IMR-90 (cell line): ENCODE measurements around the gene CGB7. TPM values are rescaled to one million over a fixed set of nuclear protein-coding genes. Genes with fewer than 3 reads are reported as not detected.

Experiments used
- ATAC-seq: fragments of 200-7000 bp; cut with Tn5 transposase; 2 replicates; pipeline ENCODE4 v1.9.1; 2020; ENCODE audit warnings: low read depth, mild to moderate bottlenecking, moderate library complexity
- BruUV-seq: library from RNA; stranded (reverse); fragments of 400-500 nt; replicated peaks from 2 replicates; lab custom pipeline; 2021; lab: Mats Ljungman, UMichigan
- CTCF ChIA-PET: fragments of 300-600 bp; formaldehyde crosslinking; extraction: SDS; loops from one replicate; lab custom pipeline; 2021; ENCODE audit warnings: antibody characterized with exemption; lab: Yijun Ruan, JAX
- POLR2A ChIA-PET: fragments of 300-600 bp; sonication (Branson Sonifier 250); formaldehyde crosslinking; loops from one replicate; lab custom pipeline; 2022; ENCODE audit warnings: antibody characterized with exemption; ENCODE audit not compliant: unreplicated experiment; lab: Charles Lee
- DNase-seq: peaks from one replicate; pipeline ENCODE4 v3.0.0; 2013
- H2AFZ ChIP-seq: replicated peaks from 2 replicates; pipeline ENCODE3; 2013; ENCODE audit warnings: low read length, mild to moderate bottlenecking; ENCODE audit not compliant: poor library complexity
- H2AK5ac ChIP-seq: 2 replicates; pipeline ENCODE4 v1.6.1; 2013; ENCODE audit warnings: low read depth, low read length, inconsistent platforms
- H2AK9ac ChIP-seq: replicated peaks from 2 replicates; pipeline ENCODE3; 2013; ENCODE audit warnings: mild to moderate bottlenecking, low read depth, low read length, moderate library complexity; ENCODE audit not compliant: poor library complexity
- H2BK120ac ChIP-seq: 2 replicates; pipeline ENCODE4 v1.6.1; 2013; ENCODE audit warnings: low read depth, low read length, inconsistent platforms
- H2BK15ac ChIP-seq: 3 replicates; pipeline ENCODE4 v1.6.1; 2013; ENCODE audit warnings: low read depth, low read length, inconsistent platforms
- H2BK20ac ChIP-seq: 2 replicates; pipeline ENCODE4 v1.6.1; 2013; ENCODE audit warnings: low read depth, mild to moderate bottlenecking, inconsistent platforms, low read length, moderate library complexity
- H2BK5ac ChIP-seq: 2 replicates; pipeline ENCODE4 v1.6.1; 2013; ENCODE audit warnings: mild to moderate bottlenecking, low read depth, low read length, inconsistent platforms; ENCODE audit not compliant: poor library complexity, severe bottlenecking
- H3K14ac ChIP-seq: replicated peaks from 2 replicates; pipeline ENCODE4 v1.6.1; 2013; ENCODE audit warnings: low read depth, low read length, inconsistent platforms
- H3K18ac ChIP-seq: 2 replicates; pipeline ENCODE4 v1.6.1; 2013; ENCODE audit warnings: low read depth, low read length, control low read depth
- H3K23ac ChIP-seq: 2 replicates; pipeline ENCODE4 v1.6.1; 2013; ENCODE audit warnings: low read depth, low read length, inconsistent platforms
- H3K27ac ChIP-seq: 2 replicates; pipeline ENCODE4 v1.5.1; 2013; ENCODE audit warnings: mild to moderate bottlenecking, control low read depth, low read length; ENCODE audit not compliant: insufficient read depth
- H3K27me3 ChIP-seq: 2 replicates; pipeline ENCODE4 v1.6.1; 2013; ENCODE audit warnings: low read length; ENCODE audit not compliant: control insufficient read depth, insufficient read depth
- H3K36me3 ChIP-seq: 2 replicates; pipeline ENCODE4 v1.6.1; 2013; ENCODE audit warnings: low read length, mixed read lengths; ENCODE audit not compliant: control insufficient read depth, insufficient read depth
- H3K4ac ChIP-seq: 2 replicates; pipeline ENCODE4 v1.6.1; 2013; ENCODE audit warnings: low read depth, low read length, inconsistent platforms
- H3K4me1 ChIP-seq: 2 replicates; pipeline ENCODE4 v1.6.1; 2013; ENCODE audit warnings: low read length, mixed read lengths; ENCODE audit not compliant: control insufficient read depth, insufficient read depth
- H3K4me2 ChIP-seq: 2 replicates; pipeline ENCODE4 v1.6.1; 2013; ENCODE audit warnings: low read depth, mild to moderate bottlenecking, control low read depth, low read length, moderate library complexity
- H3K4me3 ChIP-seq: 2 replicates; pipeline ENCODE4 v1.5.1; 2013; ENCODE audit warnings: low read depth, mild to moderate bottlenecking, control low read depth, low read length, moderate library complexity; ENCODE audit not compliant: insufficient read depth
- H3K56ac ChIP-seq: 2 replicates; pipeline ENCODE4 v1.6.1; 2013; ENCODE audit warnings: low read length, inconsistent platforms; ENCODE audit not compliant: insufficient read depth; ENCODE audit errors: extremely low read depth
- H3K79me1 ChIP-seq, 2 experiments: 2 replicates each; pipeline ENCODE4 v1.6.1; 2013; ENCODE audit warnings: low read length in 2 of 2, inconsistent platforms in 1 of 2, low read depth in 1 of 2
- H3K9ac ChIP-seq: 2 replicates; pipeline ENCODE4 v1.6.1; 2013; ENCODE audit warnings: low read depth, low read length, control low read depth
- H3K9me1 ChIP-seq: 2 replicates; pipeline ENCODE4 v1.6.1; 2013; ENCODE audit warnings: low read length, inconsistent platforms; ENCODE audit not compliant: insufficient read depth
- H3K9me3 ChIP-seq: 2 replicates; pipeline ENCODE4 v1.6.1; 2013; ENCODE audit warnings: low read length; ENCODE audit not compliant: control insufficient read depth, insufficient read depth
- H4K20me1 ChIP-seq: 2 replicates; pipeline ENCODE4 v1.6.1; 2013; ENCODE audit warnings: low read length, inconsistent platforms; ENCODE audit not compliant: insufficient read depth
- H4K5ac ChIP-seq: 2 replicates; pipeline ENCODE4 v1.6.1; 2013; ENCODE audit warnings: mild to moderate bottlenecking, low read depth, low read length, control low read depth
- H4K8ac ChIP-seq, 2 experiments: 2 replicates each; pipeline ENCODE4 v1.6.1; 2013; ENCODE audit warnings: low read depth in 2 of 2, low read length in 2 of 2, control low read depth in 1 of 2, inconsistent platforms in 1 of 2
- H4K91ac ChIP-seq: 2 replicates; pipeline ENCODE4 v1.6.1; 2013; ENCODE audit warnings: low read depth, low read length, inconsistent platforms; ENCODE audit not compliant: insufficient read depth
- BHLHE40 ChIP-seq: fragments of 150-350 bp; IDR thresholded peaks from 2 replicates; pipeline ENCODE4 v1.6.1; 2016; ENCODE audit warnings: mild to moderate bottlenecking, low read depth, low read length
- CEBPB ChIP-seq: IDR thresholded peaks from 2 replicates; pipeline ENCODE4 v1.6.1; 2012; ENCODE audit warnings: low read depth, low read length, improper control_type of control experiment
- CHD1 ChIP-seq: IDR thresholded peaks from 2 replicates; pipeline ENCODE4 v1.6.1; 2012; ENCODE audit warnings: low read depth, low read length, improper control_type of control experiment
- FOS ChIP-seq: fragments of 150-350 bp; IDR thresholded peaks from 2 replicates; pipeline ENCODE4 v1.6.1; 2016; ENCODE audit warnings: low read depth, low read length
- MAFK ChIP-seq: IDR thresholded peaks from 2 replicates; pipeline ENCODE4 v1.6.1; 2012; ENCODE audit warnings: low read depth, low read length, improper control_type of control experiment
- MAZ ChIP-seq: IDR thresholded peaks from 2 replicates; pipeline ENCODE4 v1.6.1; 2012; ENCODE audit warnings: low read depth, mild to moderate bottlenecking, low read length, improper control_type of control experiment, moderate library complexity, borderline replicate concordance
- MXI1 ChIP-seq: IDR thresholded peaks from 2 replicates; pipeline ENCODE4 v1.6.1; 2012; ENCODE audit warnings: low read depth, mild to moderate bottlenecking, low read length, moderate library complexity, borderline replicate concordance
- NFE2L2 ChIP-seq: fragments of 150-350 bp; IDR thresholded peaks from 2 replicates; pipeline ENCODE4 v1.6.1; 2016; ENCODE audit warnings: low read depth, mild to moderate bottlenecking, low read length
- POLR2A ChIP-seq: IDR thresholded peaks from 2 replicates; pipeline ENCODE4 v1.6.1; 2012; ENCODE audit warnings: mild to moderate bottlenecking, low read depth, low read length
- RAD21 ChIP-seq: IDR thresholded peaks from 2 replicates; pipeline ENCODE4 v1.6.1; 2012; ENCODE audit warnings: low read length, improper control_type of control experiment
- RCOR1 ChIP-seq: IDR thresholded peaks from 2 replicates; pipeline ENCODE4 v1.6.1; 2012; ENCODE audit warnings: mild to moderate bottlenecking, low read length, improper control_type of control experiment; ENCODE audit not compliant: insufficient replicate concordance
- RFX5 ChIP-seq: IDR thresholded peaks from 2 replicates; pipeline ENCODE4 v1.8.0; 2012; ENCODE audit warnings: low read depth, mild to moderate bottlenecking, low read length, moderate library complexity
- SMC3 ChIP-seq: fragments of 150-350 bp; IDR thresholded peaks from 2 replicates; pipeline ENCODE4 v1.6.1; 2016; ENCODE audit warnings: low read depth, mild to moderate bottlenecking, antibody characterized with exemption, low read length, moderate library complexity
- WGBS, 2 experiments: methylation state at CpG; one replicate each; pipeline versions ENCODE4 v1.1.5 to v1.1.7; 2013; ENCODE audit warnings: missing lambda C conversion rate in 2 of 2; ENCODE audit not compliant: insufficient read length in 1 of 2; ENCODE audit errors: extremely low coverage in 2 of 2; 5-methylcytosine and 5-hydroxymethylcytosine counted together
- dilution Hi-C: fragments of 300-500 bp; cut with HindIII; formaldehyde crosslinking; loops from one replicate; pipeline ENCODE4 v1.14.3; 2018; ENCODE audit warnings: low sequenced_read_pairs; ENCODE audit not compliant: unreplicated experiment
- in situ Hi-C: fragments of 300-500 bp; cut with MboI; formaldehyde crosslinking; loops from 3 replicates; pipeline ENCODE4 v1.14.3; 2019; ENCODE audit warnings: low sequenced_read_pairs, inconsistent platforms, mixed read lengths
- intact Hi-C: fragments of 100-400 bp; cut with micrococcal nuclease; formaldehyde crosslinking; loops from 2 replicates; pipeline ENCODE4 v1.10.0; 2022
- polyA plus RNA-seq, 3 experiments: library from polyadenylated mRNA; depleted of rRNA; stranded (reverse); fragments of >200 nt; gene quantifications; 2 replicates each; pipeline ENCODE4 v1.2.3, GENCODE V29; 2012; ENCODE audit warnings: low replicate concordance in 1 of 3
- total RNA-seq: library from RNA; depleted of rRNA; stranded (reverse); fragments of >200 nt; gene quantifications from 2 replicates; pipeline ENCODE4 v1.2.3, GENCODE V29; 2012
- TF ChIP-seq, protein P1 (sequence below): fragments of 150-350 bp; IDR thresholded peaks from 2 replicates; pipeline ENCODE4 v1.6.1; 2017; ENCODE audit warnings: mild to moderate bottlenecking, antibody characterized with exemption, low read length, low read depth
- TF ChIP-seq, protein P2 (sequence below): fragments of 150-350 bp; IDR thresholded peaks from 2 replicates; pipeline ENCODE4 v1.6.1; 2016; ENCODE audit warnings: low read depth, mild to moderate bottlenecking, low read length, moderate library complexity, borderline replicate concordance

Gene CGB7
- total and polyA plus RNA-seq, 2 of the 4 experiments (the other 2 are of a cell fraction), result 1.7 TPM; not detected in 1

DNA sequence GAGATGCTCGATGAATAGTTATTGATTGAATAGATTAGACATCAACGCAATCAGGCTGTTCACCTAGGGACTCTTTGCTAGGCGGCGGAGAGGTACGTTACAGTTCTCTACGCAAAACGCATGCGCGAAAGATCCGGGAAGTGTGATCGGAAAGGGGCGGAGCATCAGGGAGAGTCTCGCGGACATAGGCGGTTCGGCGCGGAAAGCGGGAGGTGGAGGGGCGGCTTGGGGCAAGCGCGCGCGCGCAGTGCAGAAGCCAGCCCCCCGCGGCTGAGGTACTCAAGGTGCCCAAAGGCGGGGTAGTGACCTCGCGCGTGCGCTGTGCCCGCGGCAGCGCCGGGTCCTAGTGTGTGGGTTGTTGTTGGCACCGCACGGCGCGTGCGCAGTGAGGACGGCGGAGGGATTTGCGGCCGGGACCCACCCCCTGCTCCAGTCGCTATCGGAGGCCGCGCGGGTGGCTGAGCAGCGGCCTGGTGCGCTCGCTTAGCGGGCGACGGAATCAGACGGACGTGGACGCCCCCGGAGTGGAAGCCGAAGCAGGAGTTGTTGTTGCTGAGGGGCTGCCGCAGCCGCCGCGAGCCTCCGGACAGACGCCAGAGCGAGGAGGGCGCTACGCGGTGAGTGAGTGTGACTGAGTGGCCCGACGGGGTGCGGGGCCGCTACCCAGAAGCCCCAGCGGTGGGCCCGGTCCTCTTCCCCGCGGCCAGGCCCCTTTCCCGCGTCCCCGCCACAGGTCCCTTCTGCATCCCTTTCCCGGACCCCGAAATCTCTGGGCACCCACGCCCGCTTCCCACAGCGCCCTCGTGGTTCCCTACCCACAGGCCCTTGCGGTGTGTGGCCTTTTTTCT lies 27.7 kb upstream of the CGB7 start, which contains the start of gene SNRNP70:
Gene SNRNP70 (plus strand): TSS at position 432 of the 848 bp plus-strand sequence. CDS start 964 bp downstream, outside the sequence.
- ChIA-PET POLR2A (interaction anchor here (0.6 kb wide), 1 partner anchor 47 kb away, joined by 4 read pairs; no protein-coding TSS in a partner anchor), CTCF (no interaction called here)
- Histone ChIP-seq H2BK15ac (0 out of 3 replicates have a peak within 1 kb of the TSS, but pooled peaks have one; percentile 1), H2AFZ (peak within 1 kb of the TSS; percentile 88), H3K27me3 (no peaks in the 10 kb centered on the region), H2BK120ac (peak within 1 kb of the TSS; percentile 39; the same call in 1 of the 2 replicates), H4K8ac (peak within 1 kb of the TSS; percentile 82 to 99), H3K23ac (peak within 1 kb of the TSS; percentile 80), H4K20me1 (peaks cover 44% of the 10 kb centered on the region), H3K4me1 (peaks cover 6% of the 10 kb centered on the region), H3K4ac (peak within 1 kb of the TSS; percentile 93), H3K14ac (peak within 1 kb of the TSS; percentile 95), H3K18ac (peak within 1 kb of the TSS; percentile 77), H3K56ac (peak within 1 kb of the TSS; percentile 72), H3K4me2 (peak within 1 kb of the TSS; percentile 86), H4K5ac (peak within 1 kb of the TSS; percentile 95), H3K4me3 (peak within 1 kb of the TSS; percentile 69), H2AK5ac (peak within 1 kb of the TSS; percentile 79), H3K27ac (peak within 1 kb of the TSS; percentile 89), H3K9me3 (no peaks in the 10 kb centered on the region), H3K36me3 (peaks cover 20% of the 10 kb centered on the region), H4K91ac (peak within 1 kb of the TSS; percentile 95), H2AK9ac (peak within 1 kb of the TSS; percentile 92), H2BK5ac (peak within 1 kb of the TSS; percentile 87), H3K79me1 (peaks cover 5 to 31% of the 10 kb centered on the region in 2 experiments; a peak in 3 of 4 replicates), H3K9me1 (0 out of 2 replicates have a peak, but pooled peaks cover 2% of the 10 kb centered on the region), H2BK20ac (no peak within 1 kb of the TSS), H3K9ac (peak within 1 kb of the TSS; percentile 86)
- intact Hi-C loops (no loop called here), dilution Hi-C loops (no loop called here), in situ Hi-C loops (no loop called here)
- ATAC-seq, result peak; percentile 99
- BruUV-seq, result no TSS peak
- WGBS, 2 experiments, result 0% methylated on average over 46 of the region's 89 CpGs; no CpG with 5 or more reads in 1 of the 2 experiments
- DNase-seq, result peak; percentile 99
- TF ChIP-seq RFX5 (no peak), BHLHE40 (peak; percentile 46), SMC3 (no peak), RAD21 (no peak), MAZ (peak; percentile 79; the same call in 1 of the 2 replicates), MXI1 (peak; percentile 59; the same call in 1 of the 2 replicates), POLR2A (peak; percentile 97), CEBPB (no peak), CHD1 (no peak), MAFK (no peak), RCOR1 (no peak), FOS (no peak), NFE2L2 (no peak)
- TF ChIP-seq, protein P1, sequence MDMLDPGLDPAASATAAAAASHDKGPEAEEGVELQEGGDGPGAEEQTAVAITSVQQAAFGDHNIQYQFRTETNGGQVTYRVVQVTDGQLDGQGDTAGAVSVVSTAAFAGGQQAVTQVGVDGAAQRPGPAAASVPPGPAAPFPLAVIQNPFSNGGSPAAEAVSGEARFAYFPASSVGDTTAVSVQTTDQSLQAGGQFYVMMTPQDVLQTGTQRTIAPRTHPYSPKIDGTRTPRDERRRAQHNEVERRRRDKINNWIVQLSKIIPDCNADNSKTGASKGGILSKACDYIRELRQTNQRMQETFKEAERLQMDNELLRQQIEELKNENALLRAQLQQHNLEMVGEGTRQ, result peak; percentile 25; the same call in 1 of the 2 replicates
- TF ChIP-seq, protein P2, sequence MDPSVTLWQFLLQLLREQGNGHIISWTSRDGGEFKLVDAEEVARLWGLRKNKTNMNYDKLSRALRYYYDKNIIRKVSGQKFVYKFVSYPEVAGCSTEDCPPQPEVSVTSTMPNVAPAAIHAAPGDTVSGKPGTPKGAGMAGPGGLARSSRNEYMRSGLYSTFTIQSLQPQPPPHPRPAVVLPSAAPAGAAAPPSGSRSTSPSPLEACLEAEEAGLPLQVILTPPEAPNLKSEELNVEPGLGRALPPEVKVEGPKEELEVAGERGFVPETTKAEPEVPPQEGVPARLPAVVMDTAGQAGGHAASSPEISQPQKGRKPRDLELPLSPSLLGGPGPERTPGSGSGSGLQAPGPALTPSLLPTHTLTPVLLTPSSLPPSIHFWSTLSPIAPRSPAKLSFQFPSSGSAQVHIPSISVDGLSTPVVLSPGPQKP, result no peak
